GM12878 (cell line): ENCODE data around the gene RABL2A. TPM values are rescaled to one million over a fixed set of nuclear protein-coding genes. Genes with fewer than 3 reads are reported as not detected.
"Not testable (repeated sequence)": the region's sequence is repeated elsewhere in the genome, so short reads cannot be mapped to it uniquely, and the experiment has no call there.

Source experiments
- ATAC-seq: fragments of 200-7000 bp; cut with Tn5 transposase; 3 replicates; pipeline ENCODE4 v1.9.1; 2020; ENCODE audit warnings: mild to moderate bottlenecking, moderate library complexity
- Bru-seq: library from RNA; stranded (reverse); fragments of 400-500 nt; gene quantifications from one replicate; lab custom pipeline; 2021; lab: Mats Ljungman, UMichigan
- BruChase-seq, 2 experiments: library from RNA; stranded (reverse); fragments of 400-500 nt; gene quantifications; one replicate each; lab custom pipeline; 2021; lab: Mats Ljungman, UMichigan
- BruUV-seq: library from RNA; stranded (reverse); fragments of 400-500 nt; replicated peaks from 2 replicates; lab custom pipeline; 2021; lab: Mats Ljungman, UMichigan
- CTCF ChIA-PET: fragments of 300-600 bp; sonication (Branson Sonifier 250); formaldehyde crosslinking; extraction: SDS; loops from one replicate; lab custom pipeline; 2021; ENCODE audit warnings: inconsistent platforms; lab: Yijun Ruan, JAX
- POLR2A ChIA-PET: fragments of 350-600 bp; formaldehyde crosslinking; extraction: SDS; loops from one replicate; lab custom pipeline; 2021; ENCODE audit warnings: inconsistent platforms; lab: Charles Lee
- RAD21 ChIA-PET: fragments of 300-600 bp; sonication (Branson Sonifier 250); formaldehyde crosslinking; loops from one replicate; lab custom pipeline; 2023; ENCODE audit warnings: antibody characterized with exemption; ENCODE audit not compliant: unreplicated experiment; lab: Charles Lee
- SMC1A ChIA-PET: fragments of 300-600 bp; sonication (Branson Sonifier 250); formaldehyde crosslinking; loops from one replicate; lab custom pipeline; 2023; ENCODE audit not compliant: unreplicated experiment, uncharacterized antibody; lab: Charles Lee
- DNase-seq: peaks from one replicate; pipeline ENCODE4 v3.0.0-alpha.2; 2011; ENCODE audit warnings: low read depth, low spot score
- FAIRE-seq: peaks from 3 replicates; lab custom pipeline; 2011; peaks lifted over from hg19 to GRCh38; lab: Jason Lieb, UNC
- H2AFZ ChIP-seq: 2 replicates; pipeline ENCODE4 v1.6.0; 2011; ENCODE audit warnings: low read depth, low read length, control low read depth; ENCODE audit not compliant: control insufficient read depth
- H3K27ac ChIP-seq: 2 replicates; pipeline ENCODE4 v1.5.1; 2011; ENCODE audit warnings: control low read depth; ENCODE audit not compliant: control insufficient read depth, insufficient read depth
- H3K27me3 ChIP-seq, 2 experiments: replicated peaks in 1 of 2; 2 replicates each; pipeline versions ENCODE4 v1.6.0 to v1.6.1; 2011; ENCODE audit warnings: low read length in 1 of 2; ENCODE audit not compliant: control insufficient read depth in 2 of 2, insufficient read depth in 2 of 2
- H3K36me3 ChIP-seq, 2 experiments: 2 replicates each; pipeline ENCODE4 v1.5.1; 2011; ENCODE audit warnings: low read length in 1 of 2; ENCODE audit not compliant: control insufficient read depth in 2 of 2, insufficient read depth in 2 of 2
- H3K4me1 ChIP-seq: 2 replicates; pipeline ENCODE4 v1.6.1; 2011; ENCODE audit warnings: mild to moderate bottlenecking, low read length, moderate library complexity, mixed read lengths; ENCODE audit not compliant: control insufficient read depth, insufficient read depth
- H3K4me2 ChIP-seq: 2 replicates; pipeline ENCODE4 v1.6.0; 2011; ENCODE audit warnings: control low read depth; ENCODE audit not compliant: control insufficient read depth, insufficient read depth
- H3K4me3 ChIP-seq: fragments of 200-600 bp; sonication (generic); 2 replicates; pipeline ENCODE4 v1.5.1; 2016
- H3K79me2 ChIP-seq: 2 replicates; pipeline ENCODE4 v1.6.0; 2011; ENCODE audit warnings: low read length; ENCODE audit not compliant: control insufficient read depth, insufficient read depth
- H3K9ac ChIP-seq: 2 replicates; pipeline ENCODE4 v1.8.0; 2011; ENCODE audit warnings: low read length, control low read depth, mixed read lengths; ENCODE audit not compliant: control insufficient read depth, insufficient read depth
- H3K9me3 ChIP-seq: replicated peaks from 3 replicates; pipeline ENCODE4 v1.5.1; 2011; ENCODE audit warnings: mild to moderate bottlenecking, low read length; ENCODE audit not compliant: control insufficient read depth, insufficient read depth
- H4K20me1 ChIP-seq: 2 replicates; pipeline ENCODE4 v1.6.0; 2011; ENCODE audit not compliant: control insufficient read depth, insufficient read depth
- BACH1 ChIP-seq: fragments of 450-650 bp; IDR thresholded peaks from 2 replicates; pipeline ENCODE4 v1.6.1; 2017; ENCODE audit warnings: mild to moderate bottlenecking, borderline replicate concordance
- BHLHE40 ChIP-seq, 2 experiments: fragments of 450-650 bp in 1 of 2; IDR thresholded peaks; 2 replicates each; pipeline ENCODE4 v1.6.1; 2011 to 2017; ENCODE audit warnings: low read depth in 2 of 2, borderline replicate concordance in 1 of 2, improper control_type of control experiment in 1 of 2, low read length in 1 of 2, mild to moderate bottlenecking in 1 of 2
- ELK1 ChIP-seq: IDR thresholded peaks from 2 replicates; pipeline ENCODE4 v1.6.1; 2012; ENCODE audit warnings: low read depth, low read length, improper control_type of control experiment
- HCFC1 ChIP-seq: fragments of 150-350 bp; IDR thresholded peaks from 2 replicates; pipeline ENCODE4 v1.6.1; 2014; ENCODE audit warnings: low read length
- HDAC6 ChIP-seq: fragments of 200-600 bp; sonication (generic); IDR thresholded peaks from one replicate; pipeline ENCODE4 v1.8.0; 2017; ENCODE audit warnings: antibody characterized with exemption; ENCODE audit not compliant: unreplicated experiment
- MAX ChIP-seq: IDR thresholded peaks from 2 replicates; pipeline ENCODE4 v1.6.1; 2012; ENCODE audit warnings: low read depth, low read length, improper control_type of control experiment
- MXI1 ChIP-seq: fragments of 150-350 bp; IDR thresholded peaks from 2 replicates; pipeline ENCODE4 v1.6.1; 2011; ENCODE audit warnings: low read depth, mild to moderate bottlenecking, inconsistent platforms, low read length, improper control_type of control experiment
- MYB ChIP-seq: fragments of 150-350 bp; IDR thresholded peaks from 2 replicates; pipeline ENCODE4 v1.6.1; 2014; ENCODE audit warnings: mild to moderate bottlenecking, low read depth, low read length, borderline replicate concordance
- NR2F1 ChIP-seq: fragments of 450-650 bp; conservative IDR thresholded peaks from 2 replicates; pipeline ENCODE4 v1.6.1; 2017; ENCODE audit warnings: mild to moderate bottlenecking
- RB1 ChIP-seq: fragments of 450-650 bp; formaldehyde crosslinking; IDR thresholded peaks from 2 replicates; pipeline ENCODE4 v1.6.1; 2017; ENCODE audit warnings: mild to moderate bottlenecking, borderline replicate concordance
- RELA ChIP-seq: fragments of 450-650 bp; IDR thresholded peaks from 2 replicates; pipeline ENCODE4 v1.8.0; 2014; ENCODE audit warnings: borderline replicate concordance; ENCODE audit not compliant: partially characterized antibody
- SIN3A ChIP-seq: IDR thresholded peaks from 2 replicates; pipeline ENCODE4 v1.6.1; 2012; ENCODE audit warnings: low read depth, low read length, improper control_type of control experiment
- SIX5 ChIP-seq: IDR thresholded peaks from 2 replicates; pipeline ENCODE4 v1.6.1; 2011; ENCODE audit warnings: mild to moderate bottlenecking, low read depth, low read length, moderate library complexity; ENCODE audit not compliant: severe bottlenecking
- TAF1 ChIP-seq: IDR thresholded peaks from 2 replicates; pipeline ENCODE4 v1.6.1; 2011; ENCODE audit warnings: mild to moderate bottlenecking, low read depth, low read length, borderline replicate concordance
- WGBS: methylation state at CpG from one replicate; pipeline ENCODE4 v1.1.6; 2016; ENCODE audit warnings: low lambda C conversion rate; ENCODE audit not compliant: insufficient replicate concordance, insufficient coverage; ENCODE audit errors: missing lambda C conversion rate; 5-methylcytosine and 5-hydroxymethylcytosine counted together
- in situ Hi-C: fragments of 300-500 bp; cut with MboI; formaldehyde crosslinking; loops from 9 replicates; pipeline ENCODE4 v1.14.3; 2018; ENCODE audit warnings: mixed read lengths
- intact Hi-C: fragments of 100-400 bp; cut with micrococcal nuclease; formaldehyde crosslinking; loops from one replicate; pipeline ENCODE4 v1.14.2; 2022; ENCODE audit not compliant: unreplicated experiment
- long read RNA-seq, 2 experiments: library from polyadenylated mRNA; unstranded; transcript quantifications; one replicate each; pipeline ENCODE4 v2.0.0, GENCODE V29; 2019 to 2020
- polyA minus RNA-seq, 3 experiments: library from RNA; depleted of rRNA, polyadenylated mRNA; stranded (reverse); fragments of >200 nt; gene quantifications; 2 replicates each; pipeline ENCODE4 v1.2.3, GENCODE V29; 2011
- polyA plus RNA-seq, 11 experiments: library from polyadenylated mRNA; depleted of rRNA in 4 of 11; unstranded in 6 of 11; stranded (reverse) in 5 of 11; fragments of >200 nt; fragmentation: Nextera tagmentation in 4 of 11; fragmentation: Illumina TruSeq in 1 of 11; extraction: Ambion mirVana in 4 of 11; extraction: Trizol in 1 of 11; gene quantifications; 1 replicate in 1 of 11; 2 replicates in 10 of 11; pipeline versions ENCODE4 v1.2.1 to v1.2.3, GENCODE V29; 2011 to 2016; ENCODE audit warnings: inconsistent platforms in 2 of 11, missing spikeins in 2 of 11, low read depth in 1 of 11
- total RNA-seq, 4 experiments: library from RNA; depleted of rRNA in 3 of 4; stranded (reverse); fragments of >200 nt in 3 of 4; fragmentation: Illumina TruSeq in 1 of 4; extraction: Trizol in 1 of 4; gene quantifications; 2 replicates each; pipeline versions ENCODE4 v1.2.1 to v1.2.3, GENCODE V29; 2013 to 2021
- TF ChIP-seq, protein P1 (sequence below): fragments of 450-650 bp; conservative IDR thresholded peaks from 2 replicates; pipeline ENCODE4 v1.6.1; 2017; ENCODE audit warnings: mild to moderate bottlenecking, moderate library complexity

RABL2A gene
- 90.9 and 104 TPM in 2 replicates for total RNA-seq (2013; cell fraction: nucleolus; rRNA removed)
- total RNA-seq (2014; rRNA removed) (9.1 and 10.0 TPM in 2 replicates), total RNA-seq (2014; rRNA removed; fragmentation: Illumina TruSeq; extraction: Trizol) (9.7 and 10.0 TPM in 2 replicates), total RNA-seq (2021) (9.8 and 12.2 TPM in 2 replicates), polyA plus RNA-seq (2011; rRNA removed) (14.5 and 17.9 TPM in 2 replicates), polyA plus RNA-seq (2014; fragmentation: Illumina TruSeq; extraction: Trizol) (12.3 and 15.1 TPM in 2 replicates), polyA plus RNA-seq (2014; fragmentation: Nextera tagmentation; extraction: Ambion mirVana) (1 to 10 TPM in 1 of 2 experiments, under 1 TPM in 1; 0.87 to 1.9 TPM), polyA plus RNA-seq (2014; rRNA removed) (12.6 and 14.5 TPM in 2 replicates), polyA plus RNA-seq (2016; fragmentation: Nextera tagmentation; extraction: Ambion mirVana) (1 to 10 TPM; 8.9 to 9.4 TPM), polyA minus RNA-seq (2011; rRNA and poly(A)+ RNA removed) (24.5 and 26.0 TPM in 2 replicates), Bru-seq, nascent RNA (percentile 64 among the genes with signal in this experiment), BruChase-seq, experiment 1, labeled RNA remaining after a 6-hour chase (percentile 65 among the genes with signal in this experiment), BruChase-seq, experiment 2, labeled RNA remaining after a 2-hour chase (percentile 63 among the genes with signal in this experiment)
- polyA plus RNA-seq (2011; ENCODE audit: low read depth) = 9.0 TPM
- polyA plus RNA-seq (2011; cell fraction: cytosol; rRNA removed) = 12.8 and 16.6 TPM in 2 replicates
- polyA plus RNA-seq (2011; cell fraction: nucleus; rRNA removed) = 58.0 and 59.3 TPM in 2 replicates
- polyA plus RNA-seq (2012) = 10.9 and 11.8 TPM in 2 replicates
- 3.6 and 7.8 TPM in 2 replicates for polyA minus RNA-seq (2011; cell fraction: cytosol; rRNA and poly(A)+ RNA removed)
- 15.6 and 24.2 TPM in 2 replicates for polyA minus RNA-seq (2011; cell fraction: nucleus; rRNA and poly(A)+ RNA removed)
- long read RNA-seq, experiment 1, partial matches to known transcripts = 2 of 2 reads
- long read RNA-seq, experiment 1, other reads (novel, unspliced or antisense) = 0 of 2 reads
- long read RNA-seq, experiment 2, partial matches to known transcripts = 0 of 4 reads
- long read RNA-seq, experiment 2, other reads (novel, unspliced or antisense) = 4 of 4 reads

DNA sequence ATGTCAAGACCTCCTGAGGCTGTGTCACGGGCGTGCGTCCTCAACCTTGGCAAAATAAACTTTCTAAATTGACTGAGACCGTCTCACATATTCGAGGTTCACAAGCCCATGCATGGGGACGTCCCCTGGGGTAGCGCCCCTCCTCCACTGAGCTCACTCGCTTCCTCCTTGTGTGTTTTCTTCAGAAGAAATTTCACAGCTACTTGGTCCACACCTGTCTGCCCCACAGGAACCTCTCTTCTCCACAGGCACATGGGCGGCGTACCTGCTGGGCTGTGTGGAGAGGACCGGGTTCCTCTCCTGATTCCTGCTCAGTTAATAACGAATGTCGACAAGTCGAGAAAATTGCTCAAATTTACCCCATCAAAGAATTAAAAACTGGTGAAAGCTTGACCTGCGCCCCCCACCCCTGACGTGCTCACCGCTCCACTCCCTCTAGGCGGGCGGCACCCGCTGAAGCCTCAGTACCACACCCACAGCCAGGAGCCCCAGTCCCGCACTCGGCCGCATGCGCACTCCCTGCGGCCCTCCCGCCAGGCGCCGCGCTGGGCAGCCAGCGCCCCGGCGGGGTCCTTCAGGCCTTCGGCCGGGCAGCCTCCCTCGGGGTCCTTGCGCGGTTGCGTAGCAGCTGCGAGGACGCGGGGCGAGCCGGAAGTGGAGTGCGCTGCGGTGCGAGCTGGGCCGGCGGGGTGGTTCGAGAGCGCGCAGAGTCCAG is at the start of gene RABL2A:
Gene RABL2A (plus strand): TSS at position 651 of the 715 bp plus-strand sequence. CDS start 1,341 bp downstream, outside the sequence.
- 2% methylated on average over 38 of the region's 51 CpGs for WGBS
- H3K9ac ChIP-seq = peak within 1 kb of the TSS; percentile 27
- H3K4me2 ChIP-seq = peak within 1 kb of the TSS; percentile 55; the same call in 1 of the 2 replicates
- DNase-seq = peak; percentile 44
- FAIRE-seq = peak; percentile 84
- H3K27me3 ChIP-seq, H3K9me3 ChIP-seq, intact Hi-C loops, RAD21 ChIA-PET, in situ Hi-C loops, H3K36me3 ChIP-seq, H3K79me2 ChIP-seq, POLR2A ChIA-PET, SMC1A ChIA-PET, H4K20me1 ChIP-seq, H3K4me1 ChIP-seq: not testable (repeated sequence)
- H3K4me3 ChIP-seq = peak within 1 kb of the TSS; percentile 70
- TSS peak; percentile 89 for BruUV-seq
- CTCF ChIA-PET = interaction anchor here (0.6 kb wide), 2 partner anchors 23 to 62 kb away, joined by 3 read pairs; no protein-coding TSS in a partner anchor
- H3K27ac ChIP-seq = peak within 1 kb of the TSS; percentile 17
- peak; percentile 96 for ATAC-seq
- H2AFZ ChIP-seq = peak within 1 kb of the TSS; percentile 71
- TF ChIP-seq SIN3A (peak; percentile 93), SIX5 (peak; percentile 27), ELK1 (peak; percentile 53; the same call in 1 of the 2 replicates), BACH1 (peak; percentile 64; the same call in 1 of the 2 replicates), BHLHE40 (IDR thresholded peaks at IDR 0.05; ENCODE audit: borderline replicate concordance in 1 of 2, low read depth in 2 of 2, low read length in 1 of 2) (peak in 1 of 2 experiments; percentile 93; a peak in 2 of 4 replicates), RB1 (0 out of 2 replicates have a peak, but pooled peaks have one; percentile 41), NR2F1 (peak; percentile 78; the same call in 1 of the 2 replicates), MAX (peak; percentile 78), HCFC1 (peak; percentile 46; the same call in 1 of the 2 replicates), MXI1 (peak; percentile 50), MYB (peak; percentile 89), TAF1 (0 out of 2 replicates have a peak, but pooled peaks have one; percentile 13), RELA (peak; percentile 61), HDAC6 (peak; percentile 45)
- TF ChIP-seq, protein P1, sequence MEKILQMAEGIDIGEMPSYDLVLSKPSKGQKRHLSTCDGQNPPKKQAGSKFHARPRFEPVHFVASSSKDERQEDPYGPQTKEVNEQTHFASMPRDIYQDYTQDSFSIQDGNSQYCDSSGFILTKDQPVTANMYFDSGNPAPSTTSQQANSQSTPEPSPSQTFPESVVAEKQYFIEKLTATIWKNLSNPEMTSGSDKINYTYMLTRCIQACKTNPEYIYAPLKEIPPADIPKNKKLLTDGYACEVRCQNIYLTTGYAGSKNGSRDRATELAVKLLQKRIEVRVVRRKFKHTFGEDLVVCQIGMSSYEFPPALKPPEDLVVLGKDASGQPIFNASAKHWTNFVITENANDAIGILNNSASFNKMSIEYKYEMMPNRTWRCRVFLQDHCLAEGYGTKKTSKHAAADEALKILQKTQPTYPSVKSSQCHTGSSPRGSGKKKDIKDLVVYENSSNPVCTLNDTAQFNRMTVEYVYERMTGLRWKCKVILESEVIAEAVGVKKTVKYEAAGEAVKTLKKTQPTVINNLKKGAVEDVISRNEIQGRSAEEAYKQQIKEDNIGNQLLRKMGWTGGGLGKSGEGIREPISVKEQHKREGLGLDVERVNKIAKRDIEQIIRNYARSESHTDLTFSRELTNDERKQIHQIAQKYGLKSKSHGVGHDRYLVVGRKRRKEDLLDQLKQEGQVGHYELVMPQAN = peak; percentile 99
